Measurements from ENCODE around the gene TRIM2.

The TRIM2 gene

GRCh38 chr4:153261461-153261860, 57.2 kb downstream of the TRIM2 start:
- no peak overlapping the region for H3K27ac ChIP-seq (ENCODE audit: low read depth, low read length, severe bottlenecking)
- H3K4me3 ChIP-seq (ENCODE audit: extremely low read depth, insufficient read depth, low read length, poor library complexity, severe bottlenecking): no peak overlapping the region
- no peaks in the 10 kb centered on the region for H3K36me3 ChIP-seq (ENCODE audit: control insufficient read depth, insufficient read depth, low read length)
- no CpG with 5 or more reads among the region's 2 CpGs for WGBS, 2 experiments (ENCODE audit: insufficient coverage in 2 of 2)
- H3K9me3 ChIP-seq (ENCODE audit: control insufficient read depth, low read length): peaks cover 8% of the 10 kb centered on the region
- H3K4me1 ChIP-seq (ENCODE audit: control insufficient read depth, insufficient read depth, low read length, poor library complexity, severe bottlenecking): peaks cover 7% of the 10 kb centered on the region

- WGBS, 2 experiments (ENCODE audit: insufficient coverage in 2 of 2): 80% methylated on average over 1 of the region's 2 CpGs; no CpG with 5 or more reads in 1 of the 2 experiments
- Histone ChIP-seq H3K27ac (ENCODE audit: low read depth, low read length, severe bottlenecking) (no peak overlapping the region), H3K9me3 (ENCODE audit: control insufficient read depth, low read length) (peaks cover 8% of the 10 kb centered on the region), H3K4me1 (ENCODE audit: control insufficient read depth, insufficient read depth, low read length, poor library complexity, severe bottlenecking) (peaks cover 4% of the 10 kb centered on the region), H3K4me3 (ENCODE audit: extremely low read depth, insufficient read depth, low read length, poor library complexity, severe bottlenecking) (no peak overlapping the region), H3K36me3 (ENCODE audit: control insufficient read depth, insufficient read depth, low read length) (no peaks in the 10 kb centered on the region)
Measured at GRCh38 chr4:153261914-153262313, 57.7 kb downstream of the TRIM2 start.

GRCh38 chr4:153265306-153266047, 61.2 kb downstream of the TRIM2 start:
- Histone ChIP-seq H3K36me3 (ENCODE audit: control insufficient read depth, insufficient read depth, low read length) (no peaks in the 10 kb centered on the region), H3K4me3 (ENCODE audit: extremely low read depth, insufficient read depth, low read length, poor library complexity, severe bottlenecking) (no peak overlapping the region), H3K27ac (ENCODE audit: low read depth, low read length, severe bottlenecking) (no peak overlapping the region), H3K9me3 (ENCODE audit: control insufficient read depth, low read length) (peaks cover 8% of the 10 kb centered on the region), H3K4me1 (ENCODE audit: control insufficient read depth, insufficient read depth, low read length, poor library complexity, severe bottlenecking) (no peaks in the 10 kb centered on the region)
- 85 to 100% methylated on average over 4 to 5 of the region's 9 CpGs for WGBS, 2 experiments (ENCODE audit: insufficient coverage in 2 of 2)

GRCh38 chr4:153266988-153267387, 62.7 kb downstream of the TRIM2 start:
- peaks cover 3% of the 10 kb centered on the region for H3K9me3 ChIP-seq (ENCODE audit: control insufficient read depth, low read length)
- no peaks in the 10 kb centered on the region for H3K4me1 ChIP-seq (ENCODE audit: control insufficient read depth, insufficient read depth, low read length, poor library complexity, severe bottlenecking)
- WGBS, 2 experiments (ENCODE audit: insufficient coverage in 2 of 2): 98 to 100% methylated on average over 3 of the region's 3 CpGs
- no peaks in the 10 kb centered on the region for H3K36me3 ChIP-seq (ENCODE audit: control insufficient read depth, insufficient read depth, low read length)
- H3K4me3 ChIP-seq (ENCODE audit: extremely low read depth, insufficient read depth, low read length, poor library complexity, severe bottlenecking): no peak overlapping the region
- no peak overlapping the region for H3K27ac ChIP-seq (ENCODE audit: low read depth, low read length, severe bottlenecking)

GRCh38 chr4:153267890-153268289, 63.6 kb downstream of the TRIM2 start:
- Histone ChIP-seq H3K9me3 (ENCODE audit: control insufficient read depth, low read length) (no peaks in the 10 kb centered on the region), H3K27ac (ENCODE audit: low read depth, low read length, severe bottlenecking) (no peak overlapping the region)
- 85 to 98% methylated on average over 4 to 5 of the region's 7 CpGs for WGBS, 2 experiments (ENCODE audit: insufficient coverage in 2 of 2)

GRCh38 chr4:153268295-153268694, 64.1 kb downstream of the TRIM2 start:
- 88% methylated on average over 3 of the region's 4 CpGs; no CpG with 5 or more reads in 1 of the 2 experiments for WGBS, 2 experiments (ENCODE audit: insufficient coverage in 2 of 2)
- no peak overlapping the region for H3K27ac ChIP-seq (ENCODE audit: low read depth, low read length, severe bottlenecking)
- no peaks in the 10 kb centered on the region for H3K4me1 ChIP-seq (ENCODE audit: control insufficient read depth, insufficient read depth, low read length, poor library complexity, severe bottlenecking)
- H3K9me3 ChIP-seq (ENCODE audit: control insufficient read depth, low read length): no peaks in the 10 kb centered on the region
- H3K36me3 ChIP-seq (ENCODE audit: control insufficient read depth, insufficient read depth, low read length): no peaks in the 10 kb centered on the region
- H3K4me3 ChIP-seq (ENCODE audit: extremely low read depth, insufficient read depth, low read length, poor library complexity, severe bottlenecking): no peak overlapping the region

More at GRCh38 chr4:153267890-153268289, 63.6 kb downstream of the TRIM2 start:
- no peaks in the 10 kb centered on the region for H3K4me1 ChIP-seq (ENCODE audit: control insufficient read depth, insufficient read depth, low read length, poor library complexity, severe bottlenecking)
- H3K4me3 ChIP-seq (ENCODE audit: extremely low read depth, insufficient read depth, low read length, poor library complexity, severe bottlenecking): no peak overlapping the region
- no peaks in the 10 kb centered on the region for H3K36me3 ChIP-seq (ENCODE audit: control insufficient read depth, insufficient read depth, low read length)

- H3K27ac ChIP-seq (ENCODE audit: low read depth, low read length, severe bottlenecking): no peak overlapping the region
Measured at GRCh38 chr4:153269218-153269990, 65.2 kb downstream of the TRIM2 start.

GRCh38 chr4:153270361-153270760, 66.1 kb downstream of the TRIM2 start:
- Histone ChIP-seq H3K27ac (ENCODE audit: low read depth, low read length, severe bottlenecking) (no peak overlapping the region), H3K36me3 (ENCODE audit: control insufficient read depth, insufficient read depth, low read length) (no peaks in the 10 kb centered on the region), H3K4me1 (ENCODE audit: control insufficient read depth, insufficient read depth, low read length, poor library complexity, severe bottlenecking) (no peaks in the 10 kb centered on the region), H3K4me3 (ENCODE audit: extremely low read depth, insufficient read depth, low read length, poor library complexity, severe bottlenecking) (no peak overlapping the region), H3K9me3 (ENCODE audit: control insufficient read depth, low read length) (no peaks in the 10 kb centered on the region)
- 82 to 97% methylated on average over 3 to 4 of the region's 6 CpGs for WGBS, 2 experiments (ENCODE audit: insufficient coverage in 2 of 2)

More at GRCh38 chr4:153269218-153269990, 65.2 kb downstream of the TRIM2 start:
- no peaks in the 10 kb centered on the region for H3K4me1 ChIP-seq (ENCODE audit: control insufficient read depth, insufficient read depth, low read length, poor library complexity, severe bottlenecking)
- H3K4me3 ChIP-seq (ENCODE audit: extremely low read depth, insufficient read depth, low read length, poor library complexity, severe bottlenecking): no peak overlapping the region
- WGBS, 2 experiments (ENCODE audit: insufficient coverage in 2 of 2): 95 to 100% methylated on average over 1 to 2 of the region's 5 CpGs
- no peaks in the 10 kb centered on the region for H3K9me3 ChIP-seq (ENCODE audit: control insufficient read depth, low read length)
- no peaks in the 10 kb centered on the region for H3K36me3 ChIP-seq (ENCODE audit: control insufficient read depth, insufficient read depth, low read length)

GRCh38 chr4:153271820-153272219, 67.6 kb downstream of the TRIM2 start:
- no peaks in the 10 kb centered on the region for H3K4me1 ChIP-seq (ENCODE audit: control insufficient read depth, insufficient read depth, low read length, poor library complexity, severe bottlenecking)
- no peak overlapping the region for H3K27ac ChIP-seq (ENCODE audit: low read depth, low read length, severe bottlenecking)
- no peak overlapping the region for H3K4me3 ChIP-seq (ENCODE audit: extremely low read depth, insufficient read depth, low read length, poor library complexity, severe bottlenecking)
- H3K36me3 ChIP-seq (ENCODE audit: control insufficient read depth, insufficient read depth, low read length): peaks cover 5% of the 10 kb centered on the region
- H3K9me3 ChIP-seq (ENCODE audit: control insufficient read depth, low read length): no peaks in the 10 kb centered on the region
- WGBS, 2 experiments (ENCODE audit: insufficient coverage in 2 of 2): 85 to 100% methylated on average over 2 of the region's 2 CpGs

GRCh38 chr4:153273751-153274150, 69.5 kb downstream of the TRIM2 start:
- Histone ChIP-seq H3K27ac (ENCODE audit: low read depth, low read length, severe bottlenecking) (no peak overlapping the region), H3K4me1 (ENCODE audit: control insufficient read depth, insufficient read depth, low read length, poor library complexity, severe bottlenecking) (no peaks in the 10 kb centered on the region), H3K9me3 (ENCODE audit: control insufficient read depth, low read length) (no peaks in the 10 kb centered on the region), H3K4me3 (ENCODE audit: extremely low read depth, insufficient read depth, low read length, poor library complexity, severe bottlenecking) (no peak overlapping the region), H3K36me3 (ENCODE audit: control insufficient read depth, insufficient read depth, low read length) (peaks cover 9% of the 10 kb centered on the region)
- WGBS, 2 experiments (ENCODE audit: insufficient coverage in 2 of 2): 80 to 100% methylated on average over 1 of the region's 1 CpG

- H3K9me3 ChIP-seq (ENCODE audit: control insufficient read depth, low read length): no peaks in the 10 kb centered on the region
Measured at GRCh38 chr4:153274967-153275366, 70.7 kb downstream of the TRIM2 start.

More at GRCh38 chr4:153274967-153275366, 70.7 kb downstream of the TRIM2 start:
- no peak overlapping the region for H3K4me3 ChIP-seq (ENCODE audit: extremely low read depth, insufficient read depth, low read length, poor library complexity, severe bottlenecking)
- WGBS, 2 experiments (ENCODE audit: insufficient coverage in 2 of 2): 100% methylated on average over 1 of the region's 2 CpGs; no CpG with 5 or more reads in 1 of the 2 experiments
- no peak overlapping the region for H3K27ac ChIP-seq (ENCODE audit: low read depth, low read length, severe bottlenecking)
- H3K4me1 ChIP-seq (ENCODE audit: control insufficient read depth, insufficient read depth, low read length, poor library complexity, severe bottlenecking): no peaks in the 10 kb centered on the region
- peaks cover 12% of the 10 kb centered on the region for H3K36me3 ChIP-seq (ENCODE audit: control insufficient read depth, insufficient read depth, low read length)

Data from mesodermal cell (in vitro differentiated cells).